K562 (cell line): ENCODE data around the gene PEX7. TPM values are rescaled to one million over a fixed set of nuclear protein-coding genes. Genes with fewer than 3 reads are reported as not detected.

Source experiments
- ATAC-seq: fragments of 200-7000 bp; cut with Tn5 transposase; 3 replicates; pipeline ENCODE4 v1.9.1; 2020; ENCODE audit warnings: moderate library complexity
- BruUV-seq: library from RNA; stranded (reverse); fragments of 400-500 nt; replicated peaks from 2 replicates; lab custom pipeline; 2021; lab: Mats Ljungman, UMichigan
- CTCF ChIA-PET: fragments of 300-600 bp; formaldehyde crosslinking; extraction: SDS; loops from one replicate; lab custom pipeline; 2021; ENCODE audit warnings: low intra/inter-chr PET ratio; lab: Yijun Ruan, JAX
- POLR2A ChIA-PET: fragments of 300-600, 350-650 bp; sonication (Branson Sonifier 250); formaldehyde crosslinking; extraction: SDS; loops from one replicate; lab custom pipeline; 2021; ENCODE audit warnings: antibody characterized with exemption, inconsistent platforms; lab: Yijun Ruan, JAX
- DNase-seq, 4 experiments: peaks; one replicate each; pipeline versions ENCODE4 v3.0.0 to v3.0.0-alpha.2; 2011 to 2018; ENCODE audit warnings: low spot score in 3 of 4, mixed read lengths in 3 of 4; ENCODE audit errors: extremely low read depth in 1 of 4
- FAIRE-seq: peaks from 2 replicates; lab custom pipeline; 2011; peaks lifted over from hg19 to GRCh38; lab: Jason Lieb, UNC
- H2AFZ ChIP-seq: 2 replicates; pipeline ENCODE4 v1.6.0; 2011; ENCODE audit warnings: low read depth, low read length, control low read depth, inconsistent platforms
- H3K27ac ChIP-seq: fragments of 200-600 bp; 3 replicates; pipeline ENCODE4 v1.8.0; 2011; ENCODE audit warnings: low read depth, mild to moderate bottlenecking, control low read depth, inconsistent platforms, low read length, moderate library complexity, mixed read lengths; ENCODE audit errors: extremely low read depth
- H3K27me3 ChIP-seq, 2 experiments: fragments of 300-600 bp in 1 of 2; 2 replicates in 1 of 2; 3 replicates in 1 of 2; pipeline versions ENCODE4 v1.6.0 to v1.8.0; 2011; ENCODE audit warnings: inconsistent platforms in 2 of 2, low read length in 2 of 2, mild to moderate bottlenecking in 1 of 2, mixed read lengths in 1 of 2, moderate library complexity in 1 of 2; ENCODE audit not compliant: control insufficient read depth in 2 of 2, insufficient read depth in 2 of 2
- H3K36me3 ChIP-seq: fragments of 300-600 bp; 3 replicates; pipeline ENCODE4 v1.8.0; 2011; ENCODE audit warnings: mild to moderate bottlenecking, low read length, inconsistent platforms; ENCODE audit not compliant: control insufficient read depth, insufficient read depth
- H3K4me1 ChIP-seq, 2 experiments: fragments of 200-600 bp in 1 of 2; replicated peaks in 1 of 2; 2 replicates in 1 of 2; 3 replicates in 1 of 2; pipeline versions ENCODE4 v1.5.1 to v1.8.0; 2011; ENCODE audit warnings: inconsistent platforms in 2 of 2, low read length in 2 of 2, mild to moderate bottlenecking in 1 of 2, mixed read lengths in 1 of 2, moderate library complexity in 1 of 2; ENCODE audit not compliant: control insufficient read depth in 2 of 2, insufficient read depth in 2 of 2
- H3K4me2 ChIP-seq: 2 replicates; pipeline ENCODE4 v1.6.1; 2011; ENCODE audit warnings: low read length, control low read depth, inconsistent platforms, mixed read lengths; ENCODE audit not compliant: insufficient read depth
- H3K4me3 ChIP-seq: fragments of 200-600 bp; sonication (generic), shearing (Covaris generic); 2 replicates; pipeline ENCODE4 v1.5.1; 2016; ENCODE audit warnings: control low read depth, inconsistent platforms
- H3K79me2 ChIP-seq: fragments of 200-600 bp; 3 replicates; pipeline ENCODE4 v1.8.0; 2011; ENCODE audit warnings: low read length, inconsistent platforms; ENCODE audit not compliant: control insufficient read depth, insufficient read depth
- H3K9ac ChIP-seq, 2 experiments: 2 replicates each; pipeline versions ENCODE4 v1.6.0 to v1.6.1; 2011; ENCODE audit warnings: low read depth in 2 of 2, low read length in 2 of 2, control low read depth in 1 of 2, inconsistent platforms in 1 of 2, mild to moderate bottlenecking in 1 of 2, mixed read lengths in 1 of 2; ENCODE audit not compliant: insufficient read depth in 1 of 2
- H3K9me1 ChIP-seq: one replicate; pipeline ENCODE4 v1.6.0; 2011; ENCODE audit warnings: inconsistent platforms, mild to moderate bottlenecking, low read length, moderate library complexity; ENCODE audit not compliant: control insufficient read depth, insufficient read depth
- H3K9me3 ChIP-seq: replicated peaks from 2 replicates; pipeline ENCODE4 v1.5.1; 2011; ENCODE audit warnings: low read depth, low read length, inconsistent platforms; ENCODE audit not compliant: control insufficient read depth, insufficient read depth
- H4K20me1 ChIP-seq: replicated peaks from 2 replicates; pipeline ENCODE4 v1.6.1; 2011; ENCODE audit warnings: low read length, inconsistent platforms, mixed read lengths; ENCODE audit not compliant: control insufficient read depth, insufficient read depth
- ARHGAP35 ChIP-seq: fragments of 450-650 bp; IDR thresholded peaks from 2 replicates; pipeline ENCODE4 v1.6.1; 2018; ENCODE audit not compliant: partially characterized antibody
- BCOR ChIP-seq: fragments of 450-650 bp; IDR thresholded peaks from 2 replicates; pipeline ENCODE4 v1.6.1; 2016
- BMI1 ChIP-seq: fragments of 150-350 bp; IDR thresholded peaks from 2 replicates; pipeline ENCODE4 v1.6.1; 2014; ENCODE audit warnings: low read length
- DIDO1 ChIP-seq: fragments of 450-650 bp; IDR thresholded peaks from 2 replicates; pipeline ENCODE4 v1.6.1; 2016; ENCODE audit warnings: low read depth, missing biosample characterization, missing genetic modification characterization
- EZH2 ChIP-seq: IDR thresholded peaks from 2 replicates; pipeline ENCODE4 v1.6.1; 2012; ENCODE audit warnings: low read depth, mild to moderate bottlenecking, inconsistent platforms, low read length, borderline replicate concordance
- FOXK2 ChIP-seq, 2 experiments: fragments of 450-650 bp; IDR thresholded peaks in 1 of 2; conservative IDR thresholded peaks in 1 of 2; 2 replicates each; pipeline ENCODE4 v1.6.1; 2016; ENCODE audit warnings: low read depth in 2 of 2, mild to moderate bottlenecking in 1 of 2
- HDGF ChIP-seq: fragments of 450-650 bp; IDR thresholded peaks from 2 replicates; pipeline ENCODE4 v1.6.1; 2016
- HIVEP1 ChIP-seq: fragments of 250-450 bp; sonication (Bioruptor Pico); IDR thresholded peaks from 2 replicates; pipeline ENCODE4 v1.4.0; 2020; ENCODE audit warnings: mild to moderate bottlenecking
- HNRNPK ChIP-seq: fragments of 200-400 bp; formaldehyde crosslinking; IDR thresholded peaks from one replicate; pipeline ENCODE4 v1.6.1; 2018; ENCODE audit warnings: mild to moderate bottlenecking, low read depth, low read length; ENCODE audit not compliant: poor library complexity, severe bottlenecking
- HNRNPUL1 ChIP-seq: fragments of 200-400 bp; formaldehyde crosslinking; IDR thresholded peaks from 2 replicates; pipeline ENCODE4 v1.6.1; 2017; ENCODE audit warnings: low read length
- MCM2 ChIP-seq: fragments of 450-650 bp; IDR thresholded peaks from 2 replicates; pipeline ENCODE4 v1.6.1; 2017; ENCODE audit warnings: low read depth, mild to moderate bottlenecking
- NRF1 ChIP-seq, 2 experiments: fragments of 450-650 bp; IDR thresholded peaks in 1 of 2; conservative IDR thresholded peaks in 1 of 2; 2 replicates each; pipeline ENCODE4 v1.6.1; 2014; ENCODE audit warnings: mild to moderate bottlenecking in 2 of 2
- PHF20 ChIP-seq: fragments of 450-650 bp; IDR thresholded peaks from 2 replicates; pipeline ENCODE4 v1.6.1; 2018; ENCODE audit not compliant: partially characterized antibody
- RBM25 ChIP-seq: fragments of 200-400 bp; formaldehyde crosslinking; IDR thresholded peaks from 2 replicates; pipeline ENCODE4 v1.6.1; 2018; ENCODE audit warnings: low read length, low read depth, moderate library complexity; ENCODE audit not compliant: severe bottlenecking
- SMAD3 ChIP-seq: fragments of 450-650 bp; formaldehyde crosslinking; conservative IDR thresholded peaks from 2 replicates; pipeline ENCODE4 v1.4.0; 2020; ENCODE audit warnings: mild to moderate bottlenecking
- TEAD1 ChIP-seq, 2 experiments: fragments of 450-650 bp in 1 of 2; sonication (generic) in 1 of 2; formaldehyde crosslinking; IDR thresholded peaks; 2 replicates each; pipeline versions ENCODE4 v1.4.0 to v1.8.0; 2020 to 2022; ENCODE audit warnings: mild to moderate bottlenecking in 2 of 2, missing genetic modification reagents in 1 of 2
- TRIM24 ChIP-seq, 2 experiments: fragments of 450-650 bp; IDR thresholded peaks; 2 replicates each; pipeline ENCODE4 v1.6.1; 2016
- ZBTB33 ChIP-seq: sonication (generic); formaldehyde crosslinking; IDR thresholded peaks from 2 replicates; pipeline ENCODE4 v1.8.1; 2023; ENCODE audit warnings: mild to moderate bottlenecking, missing genetic modification reagents
- ZFP1 ChIP-seq: fragments of 450-650 bp; formaldehyde crosslinking; IDR thresholded peaks from 2 replicates; pipeline ENCODE4 v1.4.0; 2020; ENCODE audit warnings: mild to moderate bottlenecking, mixed read lengths
- ZNF23 ChIP-seq: fragments of 250-450 bp; sonication (Bioruptor Pico); IDR thresholded peaks from 2 replicates; pipeline ENCODE4 v1.4.0; 2020; ENCODE audit warnings: mild to moderate bottlenecking
- WGBS: fragments of 100-300 bp; shearing (Covaris generic); methylation state at CpG from one replicate; pipeline ENCODE4 v1.1.6; 2016; ENCODE audit warnings: low coverage, mixed read lengths; ENCODE audit not compliant: insufficient coverage; ENCODE audit errors: missing lambda C conversion rate; 5-methylcytosine and 5-hydroxymethylcytosine counted together
- in situ Hi-C: fragments of 300-500 bp; cut with MboI; formaldehyde crosslinking; loops from 4 replicates; pipeline ENCODE4 v1.15.0; 2018; ENCODE audit warnings: inconsistent platforms, mixed read lengths
- intact Hi-C: fragments of 100-400 bp; cut with micrococcal nuclease; formaldehyde crosslinking; loops from 2 replicates; pipeline ENCODE4 v1.14.2; 2022
- polyA plus RNA-seq, 8 experiments: library from polyadenylated mRNA; depleted of rRNA in 4 of 8; stranded (reverse) in 5 of 8; unstranded in 3 of 8; fragments of >200 nt; fragmentation: Nextera tagmentation in 2 of 8; fragmentation: Illumina TruSeq in 1 of 8; extraction: Ambion mirVana in 2 of 8; extraction: Trizol in 1 of 8; gene quantifications; 2 replicates each; pipeline versions ENCODE4 v1.2.1 to v1.2.3, GENCODE V29; 2011 to 2014; ENCODE audit warnings: inconsistent platforms in 1 of 8, missing spikeins in 1 of 8
- total RNA-seq, 7 experiments: library from RNA; depleted of rRNA in 6 of 7; stranded (reverse); fragments of >200 nt in 6 of 7; fragmentation: Illumina TruSeq in 2 of 7; extraction: Trizol in 2 of 7; gene quantifications; 2 replicates each; pipeline versions ENCODE4 v1.2.1 to v1.2.3, GENCODE V29; 2011 to 2021; ENCODE audit warnings: low replicate concordance in 1 of 7

PEX7 gene
- total and polyA plus RNA-seq, 9 of the 15 experiments (the other 6 are each of a cell fraction or from before 2014, with no cell fraction given) = 1.6 to 12.9 (median 9.1) TPM

GRCh38 chr6:136880748-136881460, 58.5 kb downstream of the PEX7 start (continued):
- no peak for TF ChIP-seq HNRNPK

GRCh38 chr6:136886091-136886490, 63.7 kb downstream of the PEX7 start:
- ChIA-PET POLR2A (interaction anchor here (1.0 to 1.1 kb wide), 3 partner anchors 10 to 22 kb away, joined by 3 read pairs; no protein-coding TSS in a partner anchor), CTCF (no interaction called here)
- BruUV-seq = no TSS peak
- DNase-seq (peak in 2 of 4 experiments; percentile 20 to 27), ATAC-seq (peak; percentile 61), FAIRE-seq (no peak)
- no peaks in the 10 kb centered on the region for H4K20me1 ChIP-seq
- H3K27ac ChIP-seq = no peak overlapping the region
- in situ Hi-C loops (no loop called here), intact Hi-C loops (no loop called here)
- H3K9me3 ChIP-seq = no peaks in the 10 kb centered on the region
- H3K79me2 ChIP-seq = no peaks in the 10 kb centered on the region
- H3K9me1 ChIP-seq = no peaks in the 10 kb centered on the region
- H3K36me3 ChIP-seq = no peaks in the 10 kb centered on the region
- no peak overlapping the region for H3K4me3 ChIP-seq
- no peak overlapping the region for H2AFZ ChIP-seq
- H3K27me3 ChIP-seq = no peaks in the 10 kb centered on the region
- peaks cover 0 to 8% of the 10 kb centered on the region in 2 experiments; a peak in 2 of 5 replicates for H3K4me1 ChIP-seq
- no peak overlapping the region for H3K4me2 ChIP-seq
- no peak overlapping the region for H3K9ac ChIP-seq
- 7% methylated on average over 3 of the region's 3 CpGs for WGBS
- TF ChIP-seq HDGF (no peak), ZNF23 (no peak), BCOR (no peak), EZH2 (no peak), RBM25 (no peak), TEAD1 (CRISPR knock-in tag; IDR thresholded peaks at IDR 0.05) (no peak), ARHGAP35 (no peak), SMAD3 (CRISPR knock-in tag) (no peak), ZBTB33 (CRISPR knock-in tag) (no peak), HNRNPUL1 (no peak), DIDO1 (tag) (no peak), FOXK2 (conservative IDR thresholded peaks at IDR 0.05 in 1 of 2, IDR thresholded peaks at IDR 0.05 in 1 of 2; ENCODE audit: low read depth in 2 of 2) (no peak), PHF20 (no peak), HIVEP1 (CRISPR knock-in tag) (no peak), BMI1 (no peak), TRIM24 (IDR thresholded peaks at IDR 0.05) (0 out of 4 replicates have a peak, but pooled peaks of 1 of the 2 experiments have one; percentile 11), ZFP1 (no peak), MCM2 (no peak), NRF1 (conservative IDR thresholded peaks at IDR 0.05 in 1 of 2, IDR thresholded peaks at IDR 0.05 in 1 of 2) (no peak)
